ENCODE measurements around the gene PSD4.

PSD4 gene

GRCh38 chr2:113207021-113207420 lies 33.2 kb downstream of the PSD4 start:
- no peak for DNase-seq (ENCODE audit: low spot score)

GRCh38 chr2:113208396-113208795 lies 34.6 kb downstream of the PSD4 start:
- DNase-seq (ENCODE audit: low spot score), result no peak

GRCh38 chr2:113209011-113209645 lies 35.4 kb downstream of the PSD4 start:
- no peak for DNase-seq (ENCODE audit: low spot score)

- DNase-seq (ENCODE audit: low spot score), result no peak
Measured at GRCh38 chr2:113209646-113210171, 35.9 kb downstream of the PSD4 start.

- DNase-seq (ENCODE audit: low spot score), result no peak
Measured at GRCh38 chr2:113211226-113212105, 37.7 kb downstream of the PSD4 start.

- no peak for DNase-seq (ENCODE audit: low spot score)
Measured at GRCh38 chr2:113212245-113213060, 38.7 kb downstream of the PSD4 start.

GRCh38 chr2:113213061-113213930 lies 39.5 kb downstream of the PSD4 start:
- DNase-seq (ENCODE audit: low spot score), result no peak

GRCh38 chr2:113214141-113214540 lies 40.4 kb downstream of the PSD4 start:
- DNase-seq (ENCODE audit: low spot score), result no peak

- no peak for DNase-seq (ENCODE audit: low spot score)
Measured at GRCh38 chr2:113215056-113215455, 41.3 kb downstream of the PSD4 start.

GRCh38 chr2:113216321-113216720 lies 42.5 kb downstream of the PSD4 start:
- DNase-seq (ENCODE audit: low spot score), result no peak

- peak; percentile 27 for DNase-seq (ENCODE audit: low spot score)
Measured at GRCh38 chr2:113216891-113217454, 43.2 kb downstream of the PSD4 start.

- peak; percentile 44 for DNase-seq (ENCODE audit: low spot score)
Measured at GRCh38 chr2:113217455-113218282, 43.9 kb downstream of the PSD4 start.

- DNase-seq (ENCODE audit: low spot score), result no peak
Measured at GRCh38 chr2:113218283-113219091, 44.7 kb downstream of the PSD4 start.

- no peak for DNase-seq (ENCODE audit: low spot score)
Measured at GRCh38 chr2:113219092-113219441, 45.3 kb downstream of the PSD4 start.

- no peak for DNase-seq (ENCODE audit: low spot score)
Measured at GRCh38 chr2:113219525-113219888, 45.7 kb downstream of the PSD4 start.

GRCh38 chr2:113219889-113220641 lies 46.3 kb downstream of the PSD4 start:
- DNase-seq (ENCODE audit: low spot score), result no peak

GRCh38 chr2:113220970-113221708 lies 47.4 kb downstream of the PSD4 start:
- DNase-seq (ENCODE audit: low spot score), result no peak

- no peak for DNase-seq (ENCODE audit: low spot score)
Measured at GRCh38 chr2:113221846-113222245, 48.1 kb downstream of the PSD4 start.

Data from kidney capillary endothelial cell (primary cell).